Astrocyte of the hippocampus (primary cell): ENCODE results near the gene MINPP1.
A peak's percentile ranks its signal among the peaks of the same experiment; 100 is the strongest.
"Not testable (repeated sequence)": the region's sequence is repeated elsewhere in the genome, so short reads cannot be mapped to it uniquely, and the experiment has no call there.

Source experiments
- DNase-seq: peaks from one replicate; pipeline ENCODE4 v3.0.0; 2011; ENCODE audit warnings: low read depth, low spot score

Gene MINPP1

GRCh38 chr10:87565010-87565409, 60.3 kb downstream of the MINPP1 start:
- DNase-seq: no peak

GRCh38 chr10:87575851-87576250, 71.2 kb downstream of the MINPP1 start:
- DNase-seq: no peak

- no peak for DNase-seq
Observed at GRCh38 chr10:87578160-87578841, 73.6 kb downstream of the MINPP1 start.

- DNase-seq: no peak
Observed at GRCh38 chr10:87578842-87579401, 74.2 kb downstream of the MINPP1 start.

GRCh38 chr10:87579563-87579962, 74.9 kb downstream of the MINPP1 start:
- DNase-seq: no peak

- DNase-seq: no peak
Observed at GRCh38 chr10:87580016-87580415, 75.3 kb downstream of the MINPP1 start.

GRCh38 chr10:87585565-87586514, 81.1 kb downstream of the MINPP1 start:
- peak; percentile 77 for DNase-seq

- no peak for DNase-seq
Observed at GRCh38 chr10:87589645-87590051, 85.0 kb downstream of the MINPP1 start.

GRCh38 chr10:87590705-87591588, 86.3 kb downstream of the MINPP1 start:
- no peak for DNase-seq

GRCh38 chr10:87591589-87591886, 86.8 kb downstream of the MINPP1 start:
- no peak for DNase-seq

GRCh38 chr10:87592920-87593319, 88.2 kb downstream of the MINPP1 start:
- DNase-seq: not testable (repeated sequence)

GRCh38 chr10:87593702-87594101, 89.0 kb downstream of the MINPP1 start:
- no peak for DNase-seq

GRCh38 chr10:87594181-87594580, 89.5 kb downstream of the MINPP1 start:
- DNase-seq: no peak

GRCh38 chr10:87594864-87595263, 90.2 kb downstream of the MINPP1 start:
- DNase-seq: no peak

GRCh38 chr10:87596351-87596750, 91.7 kb downstream of the MINPP1 start:
- DNase-seq: no peak

GRCh38 chr10:87598700-87599099, 94.0 kb downstream of the MINPP1 start:
- DNase-seq: peak; percentile 24

- no peak for DNase-seq
Observed at GRCh38 chr10:87600581-87600980, 95.9 kb downstream of the MINPP1 start.
